Germinal center (tissue), 1 donor: ENCODE results near the gene MLLT3.
"Not testable (repeated sequence)": the region's sequence is repeated elsewhere in the genome, so short reads cannot be mapped to it uniquely, and the experiment has no call there.

Source experiments
- DNase-seq: peaks from one replicate; pipeline ENCODE4 v3.0.0; 2012; ENCODE audit warnings: mixed read lengths, low spot score

Gene MLLT3

GRCh38 chr9:20622330-20623020 is at the start of gene MLLT3:
Gene MLLT3, minus strand, starts transcription at chr9:20622499.
- peak; percentile 97 for DNase-seq

GRCh38 chr9:20671635-20672034 is 49.3 kb upstream of the MLLT3 start:
- no peak for DNase-seq

- DNase-seq: no peak
These were observed 48.1 kb upstream of the MLLT3 start for GRCh38 chr9:20670395-20670794.

GRCh38 chr9:20664501-20664900 is 42.2 kb upstream of the MLLT3 start:
- DNase-seq: no peak

- DNase-seq: no peak
These were observed 40.8 kb upstream of the MLLT3 start for GRCh38 chr9:20663133-20663532.

- no peak for DNase-seq
These were observed 39.9 kb upstream of the MLLT3 start for GRCh38 chr9:20662156-20662555.

- DNase-seq: no peak
These were observed 37.2 kb upstream of the MLLT3 start for GRCh38 chr9:20659474-20659967.

GRCh38 chr9:20658677-20659473 is 36.6 kb upstream of the MLLT3 start:
- no peak for DNase-seq

GRCh38 chr9:20658246-20658667 is 36.0 kb upstream of the MLLT3 start:
- not testable (repeated sequence) for DNase-seq

GRCh38 chr9:20651939-20652338 is 29.6 kb upstream of the MLLT3 start:
- DNase-seq: no peak

GRCh38 chr9:20650750-20651299 is 28.5 kb upstream of the MLLT3 start:
- DNase-seq: no peak

- no peak for DNase-seq
These were observed 28.0 kb upstream of the MLLT3 start for GRCh38 chr9:20650313-20650712.

GRCh38 chr9:20649381-20649780 is 27.1 kb upstream of the MLLT3 start:
- DNase-seq: no peak

- DNase-seq: no peak
These were observed 24.4 kb upstream of the MLLT3 start for GRCh38 chr9:20646656-20647055.

- no peak for DNase-seq
These were observed 21.4 kb upstream of the MLLT3 start for GRCh38 chr9:20643660-20644059.

- DNase-seq: no peak
These were observed 19.7 kb upstream of the MLLT3 start for GRCh38 chr9:20642045-20642444.

GRCh38 chr9:20640331-20641187 is 18.3 kb upstream of the MLLT3 start:
- peak; percentile 17 for DNase-seq

GRCh38 chr9:20636888-20637440 is 14.7 kb upstream of the MLLT3 start:
- no peak for DNase-seq

- DNase-seq: no peak
These were observed 12.6 kb upstream of the MLLT3 start for GRCh38 chr9:20634895-20635294.

GRCh38 chr9:20632705-20633104 is 10.4 kb upstream of the MLLT3 start:
- DNase-seq: no peak

GRCh38 chr9:20630241-20630943 is 8.1 kb upstream of the MLLT3 start:
- no peak for DNase-seq
